ENCODE data around the gene FAM209B.
A peak's percentile ranks its signal among the peaks of the same experiment; 100 is the strongest.
"Not testable (repeated sequence)": the region's sequence is repeated elsewhere in the genome, so short reads cannot be mapped to it uniquely, and the experiment has no call there.

FAM209B gene

DNA sequence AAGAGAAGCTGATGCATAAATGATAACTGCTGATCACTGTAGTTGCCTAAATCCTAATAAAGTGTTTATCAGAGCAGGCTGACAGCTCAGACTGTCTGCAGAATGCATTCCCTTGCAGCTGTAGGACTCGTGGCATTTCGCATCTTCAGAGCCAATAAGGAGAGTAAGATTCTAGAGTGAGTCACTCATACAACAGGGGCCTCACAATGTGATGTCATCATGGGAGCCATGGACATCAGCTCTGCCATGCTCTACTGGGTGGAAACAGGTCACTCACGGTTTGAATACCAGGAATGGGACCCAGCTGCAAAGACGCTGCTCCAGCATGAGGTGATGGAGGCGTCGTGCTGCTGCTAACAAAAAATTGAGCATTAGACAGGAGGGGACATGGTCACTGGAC lies 7.4 kb downstream of the FAM209B start:
- DNase-seq (ENCODE audit: low read depth) = no peak

DNA sequence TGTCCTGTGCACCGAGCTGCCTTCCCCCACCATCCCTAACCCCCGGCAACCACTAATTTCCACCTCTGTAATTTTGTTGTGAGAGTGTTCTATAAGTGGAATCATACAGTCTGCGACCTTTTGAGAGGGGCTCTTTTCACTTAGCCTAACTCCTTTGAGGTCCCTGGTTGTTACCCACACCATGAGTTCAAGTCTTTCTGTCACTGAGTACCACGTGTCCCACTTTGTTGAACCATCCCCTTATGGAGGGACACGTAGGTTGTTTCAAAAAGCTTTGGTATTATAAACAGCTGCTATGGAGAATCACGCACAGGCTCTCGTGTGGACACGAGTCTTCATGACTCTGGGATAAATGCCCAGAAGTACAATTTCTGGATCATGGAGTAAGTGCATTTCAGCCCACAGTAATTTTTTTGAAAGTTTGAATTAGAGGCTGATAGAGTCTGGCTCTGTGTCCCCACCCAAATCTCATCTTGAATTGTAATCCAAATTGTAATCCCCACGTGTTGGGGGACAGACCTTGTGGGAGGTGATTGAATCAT lies 9.5 kb downstream of the FAM209B start:
- DNase-seq (ENCODE audit: low read depth) = no peak

DNA sequence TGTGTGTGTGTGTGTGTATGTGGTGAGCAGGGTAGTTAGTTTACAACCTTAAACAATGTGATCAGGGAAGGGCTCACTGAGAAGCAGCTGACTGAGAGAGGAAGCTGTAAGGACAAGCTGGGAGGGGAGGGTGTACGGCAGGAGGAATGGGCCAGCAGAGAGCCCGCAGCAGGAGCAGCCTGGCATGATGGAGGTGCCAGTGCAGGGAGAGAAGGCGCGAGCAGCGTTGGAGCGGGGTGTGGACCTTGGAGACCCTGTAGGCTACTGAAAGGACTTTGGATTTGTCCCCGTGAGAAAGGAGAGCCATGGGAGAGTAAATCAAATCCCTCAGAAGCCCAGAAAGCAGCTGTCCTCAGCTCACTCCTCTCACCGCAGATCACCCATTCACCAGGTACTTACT lies 18.5 kb downstream of the FAM209B start:
- no peak for DNase-seq (ENCODE audit: low read depth)

DNA sequence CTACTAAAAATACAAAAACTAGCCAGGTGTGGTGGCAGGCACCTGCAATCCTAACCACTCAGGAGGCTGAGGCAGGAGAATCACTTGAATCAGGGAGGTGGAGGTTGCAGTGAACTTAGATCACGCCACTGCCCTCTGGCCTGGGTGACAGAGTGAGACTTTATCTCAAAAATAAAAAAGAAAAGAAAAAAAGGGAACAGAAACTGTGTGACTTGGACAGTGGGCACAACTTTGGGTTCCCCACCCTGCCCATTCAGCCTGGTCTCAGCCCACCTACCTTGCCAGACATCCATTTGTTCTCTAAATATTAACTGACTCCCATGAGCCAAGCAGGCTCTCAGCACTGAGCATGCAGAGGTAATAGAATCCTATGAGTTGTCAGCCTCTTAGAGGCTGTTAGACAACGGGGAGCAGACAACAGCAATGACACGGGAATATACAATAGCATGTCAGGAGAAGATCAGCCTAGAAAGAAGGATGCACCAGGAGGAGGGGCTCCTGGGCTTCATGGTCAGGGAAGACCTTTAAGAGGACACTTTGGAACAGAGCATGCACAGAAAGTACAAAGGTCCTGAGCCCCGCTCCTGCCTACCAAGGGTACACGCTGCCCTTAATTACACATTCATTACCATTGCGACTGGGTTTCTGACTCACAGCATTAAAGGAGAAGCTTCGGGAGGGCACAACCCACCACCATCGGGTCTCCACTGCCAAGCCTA lies 20.0 kb downstream of the FAM209B start:
- DNase-seq (ENCODE audit: low read depth) = no peak

DNA sequence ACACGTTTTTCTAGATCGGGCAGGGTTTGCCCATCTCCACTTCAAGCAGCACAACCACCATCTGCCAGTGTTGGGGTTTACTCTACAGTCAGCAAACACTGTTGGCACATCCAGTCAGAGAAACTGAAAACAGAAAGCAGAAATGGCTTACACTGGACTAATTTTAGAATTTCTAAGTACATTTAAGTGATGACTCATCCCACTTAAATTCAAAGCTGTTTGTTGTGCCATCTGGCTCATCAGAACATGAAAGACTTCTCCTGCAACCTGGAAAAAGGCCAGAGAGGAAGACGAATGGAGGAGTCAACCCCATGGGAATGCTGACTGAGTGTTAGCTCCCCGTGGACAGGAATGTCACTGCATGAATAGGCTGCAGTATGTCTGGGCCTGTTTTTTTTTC lies 21.8 kb downstream of the FAM209B start:
- DNase-seq (ENCODE audit: low read depth) = peak; percentile 88

GRCh38 chr20:56558968-56559367 lies 25.9 kb downstream of the FAM209B start:
- DNase-seq (ENCODE audit: low read depth) = no peak

- DNase-seq (ENCODE audit: low read depth) = not testable (repeated sequence)
Observed at GRCh38 chr20:56564526-56564925, 31.5 kb downstream of the FAM209B start.

- no peak for DNase-seq (ENCODE audit: low read depth)
Observed at GRCh38 chr20:56565511-56565910, 32.5 kb downstream of the FAM209B start.

- DNase-seq (ENCODE audit: low read depth) = no peak
Observed at GRCh38 chr20:56566621-56567020, 33.6 kb downstream of the FAM209B start.

DNA sequence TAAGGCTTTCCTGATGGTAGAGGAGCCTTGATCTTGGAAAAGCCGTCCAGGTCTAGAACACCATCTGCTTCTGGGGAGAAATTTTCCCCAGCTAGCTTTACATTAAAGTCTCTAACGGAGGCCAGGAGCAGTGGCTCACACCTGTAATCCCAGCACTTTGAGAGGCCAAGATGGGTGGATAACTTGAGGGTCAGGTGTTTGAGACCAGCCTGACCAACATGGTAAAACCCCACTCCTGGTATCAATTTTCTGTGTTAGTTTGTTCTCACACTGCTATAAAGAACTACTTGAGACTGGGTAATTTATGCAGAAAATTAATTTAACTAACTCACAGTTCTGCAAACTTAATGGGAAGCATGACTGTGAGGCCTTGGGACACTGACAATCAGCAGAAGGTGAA lies 37.8 kb downstream of the FAM209B start:
- no peak for DNase-seq (ENCODE audit: low read depth)

DNA sequence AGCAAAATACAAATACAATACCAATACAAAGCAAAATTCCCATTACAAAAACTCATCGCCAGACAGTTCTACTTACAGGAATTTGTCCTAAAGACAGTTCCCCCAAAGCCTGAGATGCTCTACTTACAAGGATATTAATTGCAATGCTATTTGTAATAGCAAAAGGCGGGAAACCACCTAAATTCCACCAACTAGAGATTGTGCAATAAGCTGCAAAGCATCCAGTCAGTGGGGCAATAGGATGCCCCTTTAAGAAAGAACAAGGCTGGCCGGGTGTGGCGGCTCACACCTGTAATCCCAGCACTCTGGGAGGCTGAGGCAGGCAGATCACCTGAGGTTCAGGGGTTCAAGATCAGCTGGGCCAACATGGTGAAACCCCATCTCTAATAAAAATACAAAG lies 39.1 kb downstream of the FAM209B start:
- DNase-seq (ENCODE audit: low read depth) = no peak

GRCh38 chr20:56573986-56574385 lies 40.9 kb downstream of the FAM209B start:
- no peak for DNase-seq (ENCODE audit: low read depth)

DNA sequence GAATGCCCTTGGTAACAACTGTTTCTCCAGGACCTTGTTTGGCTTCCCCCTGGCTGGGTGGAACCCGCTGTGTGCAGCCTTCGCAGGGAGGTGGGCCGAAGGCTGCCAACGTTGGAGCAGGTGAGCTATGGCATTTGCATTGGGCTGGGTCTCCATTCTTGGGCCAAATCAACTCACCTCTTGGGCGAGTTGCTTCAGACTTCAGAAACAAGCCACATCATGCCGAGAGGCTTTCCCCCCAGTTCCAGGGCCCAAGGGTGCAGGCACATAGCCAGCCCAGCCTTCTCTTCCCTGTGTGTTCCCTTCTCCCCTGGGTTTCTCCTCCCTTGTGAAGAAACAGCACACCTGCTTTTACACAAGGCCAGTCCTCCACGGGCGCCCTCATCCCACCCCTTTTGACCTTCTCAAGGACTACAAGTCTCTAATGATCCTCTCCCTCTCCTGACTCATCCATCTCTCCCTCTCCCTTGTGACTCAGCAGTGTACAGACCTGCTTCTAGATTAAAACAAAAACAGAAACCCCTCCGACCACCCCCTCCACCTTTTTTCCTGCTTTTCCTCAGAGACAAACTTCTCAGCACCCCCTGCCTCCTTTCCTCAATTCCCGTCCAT lies 41.6 kb downstream of the FAM209B start:
- DNase-seq (ENCODE audit: low read depth) = no peak

GRCh38 chr20:56575157-56575556 lies 42.1 kb downstream of the FAM209B start:
- no peak for DNase-seq (ENCODE audit: low read depth)

DNA sequence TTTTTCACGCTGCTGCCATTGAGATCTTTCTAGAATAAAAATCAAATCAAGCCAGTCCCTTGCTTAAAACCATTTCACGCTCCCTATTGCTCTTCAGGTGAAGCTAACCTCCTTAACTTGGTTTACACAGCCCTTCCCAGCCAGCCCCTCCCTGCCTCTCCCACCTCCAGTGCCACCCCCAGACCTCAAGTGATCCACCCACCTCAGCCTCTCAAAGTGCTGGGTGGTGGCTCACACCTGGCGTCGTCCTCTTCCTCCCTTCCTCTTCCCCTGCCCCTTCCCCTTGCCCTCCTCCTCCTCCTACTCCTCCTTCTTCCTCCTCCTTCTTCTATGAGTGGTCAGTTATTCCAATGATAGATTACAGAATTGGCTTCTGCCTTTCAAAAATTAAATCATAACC lies 42.9 kb downstream of the FAM209B start:
- DNase-seq (ENCODE audit: low read depth) = no peak

DNA sequence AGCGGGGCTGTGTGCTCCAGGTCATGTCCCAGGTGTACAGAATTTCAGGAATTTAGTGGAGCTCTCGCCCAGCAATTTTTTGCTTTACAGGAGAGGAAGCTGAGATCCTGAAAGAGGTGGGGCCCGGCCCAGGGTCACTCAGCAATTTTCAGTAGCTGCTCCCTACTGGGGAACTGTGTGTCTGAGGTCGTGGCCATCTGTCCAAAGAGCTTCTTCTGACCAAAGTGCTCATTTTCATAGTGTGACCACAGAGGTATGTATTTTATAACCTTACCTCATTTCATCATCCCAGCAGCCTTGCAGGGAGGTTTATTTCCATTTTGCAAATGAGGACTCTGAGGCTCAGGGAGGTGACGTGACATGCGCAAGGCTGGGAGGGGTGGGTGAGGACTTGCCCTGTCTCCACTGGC lies 46.3 kb downstream of the FAM209B start:
- DNase-seq (ENCODE audit: low read depth) = no peak

DNA sequence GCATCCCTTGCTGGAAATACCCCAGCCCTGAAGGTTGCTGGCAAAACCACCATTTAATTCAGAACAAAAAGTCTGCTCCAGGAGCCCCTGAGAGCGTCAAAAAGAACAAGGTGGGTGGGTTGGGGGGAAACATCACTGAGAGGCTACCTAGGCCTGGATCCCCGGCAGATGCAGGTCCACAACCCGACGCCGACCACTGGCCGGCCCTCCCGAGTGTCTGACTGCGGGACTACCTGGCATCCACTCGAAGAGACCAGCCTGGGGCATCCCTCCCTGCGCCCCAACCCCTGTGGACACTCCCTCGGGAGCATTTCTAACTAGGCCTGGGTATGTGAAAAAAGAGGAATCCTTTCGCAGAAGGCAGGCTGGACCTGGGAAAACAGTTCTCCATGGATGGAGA lies 47.2 kb downstream of the FAM209B start:
- DNase-seq (ENCODE audit: low read depth) = no peak

GRCh38 chr20:56581701-56582100 lies 48.7 kb downstream of the FAM209B start:
- no peak for DNase-seq (ENCODE audit: low read depth)

DNA sequence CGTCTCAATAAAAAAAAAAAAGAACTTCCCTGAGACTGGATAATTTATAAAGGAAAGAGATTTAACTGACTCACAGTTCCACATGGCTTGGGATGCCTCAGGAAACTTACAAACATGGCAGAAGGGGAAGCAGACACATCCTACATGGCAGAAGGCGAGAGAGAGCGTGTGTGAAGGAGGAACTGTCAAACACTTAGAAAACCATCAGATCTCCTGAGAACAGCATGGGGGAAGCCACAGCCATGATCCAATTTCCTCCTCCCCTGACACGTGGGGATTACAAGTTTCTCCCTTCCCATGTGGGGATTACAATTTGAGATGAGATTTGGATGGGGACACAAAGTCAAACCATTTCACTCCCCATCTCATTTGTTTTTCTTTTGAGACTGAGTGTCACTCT lies 49.5 kb downstream of the FAM209B start:
- DNase-seq (ENCODE audit: low read depth) = no peak

GRCh38 chr20:56584916-56585315 lies 51.9 kb downstream of the FAM209B start:
- DNase-seq (ENCODE audit: low read depth) = no peak
